ENCODE measurements around the gene SDC4.

The SDC4 gene

GRCh38 chr20:45320948-45321595 is 27.2 kb downstream of the SDC4 start:
- H3K27ac ChIP-seq, result peak overlapping the region; percentile 69
- no peak for TF ChIP-seq CTCF (conservative IDR thresholded peaks at IDR 0.05)

GRCh38 chr20:45318948-45319347 is 29.3 kb downstream of the SDC4 start:
- H3K27ac ChIP-seq, result no peak overlapping the region
- no peak for TF ChIP-seq CTCF (conservative IDR thresholded peaks at IDR 0.05)

GRCh38 chr20:45318386-45318939 is 29.8 kb downstream of the SDC4 start:
- H3K27ac ChIP-seq, result no peak overlapping the region
- no peak for TF ChIP-seq CTCF (conservative IDR thresholded peaks at IDR 0.05)

- no peak for TF ChIP-seq CTCF (conservative IDR thresholded peaks at IDR 0.05)
- no peak overlapping the region for H3K27ac ChIP-seq
These were observed 30.4 kb downstream of the SDC4 start for GRCh38 chr20:45317826-45318225.

- TF ChIP-seq CTCF (conservative IDR thresholded peaks at IDR 0.05), result no peak
- no peak overlapping the region for H3K27ac ChIP-seq
These were observed 31.8 kb downstream of the SDC4 start for GRCh38 chr20:45316150-45317080.

GRCh38 chr20:45315672-45316071 is 32.6 kb downstream of the SDC4 start:
- TF ChIP-seq CTCF (conservative IDR thresholded peaks at IDR 0.05), result no peak
- no peak overlapping the region for H3K27ac ChIP-seq

- no peak for TF ChIP-seq CTCF (conservative IDR thresholded peaks at IDR 0.05)
- no peak overlapping the region for H3K27ac ChIP-seq
These were observed 34.3 kb downstream of the SDC4 start for GRCh38 chr20:45313943-45314342.
